ENCODE data around the gene DAP. TPM values are rescaled to one million over a fixed set of nuclear protein-coding genes. Genes with fewer than 3 reads are reported as not detected.

DAP gene
- total and polyA plus RNA-seq, 5 experiments from 2014 or later: 31.0 to 71.9 (median 42.7) TPM

DNA sequence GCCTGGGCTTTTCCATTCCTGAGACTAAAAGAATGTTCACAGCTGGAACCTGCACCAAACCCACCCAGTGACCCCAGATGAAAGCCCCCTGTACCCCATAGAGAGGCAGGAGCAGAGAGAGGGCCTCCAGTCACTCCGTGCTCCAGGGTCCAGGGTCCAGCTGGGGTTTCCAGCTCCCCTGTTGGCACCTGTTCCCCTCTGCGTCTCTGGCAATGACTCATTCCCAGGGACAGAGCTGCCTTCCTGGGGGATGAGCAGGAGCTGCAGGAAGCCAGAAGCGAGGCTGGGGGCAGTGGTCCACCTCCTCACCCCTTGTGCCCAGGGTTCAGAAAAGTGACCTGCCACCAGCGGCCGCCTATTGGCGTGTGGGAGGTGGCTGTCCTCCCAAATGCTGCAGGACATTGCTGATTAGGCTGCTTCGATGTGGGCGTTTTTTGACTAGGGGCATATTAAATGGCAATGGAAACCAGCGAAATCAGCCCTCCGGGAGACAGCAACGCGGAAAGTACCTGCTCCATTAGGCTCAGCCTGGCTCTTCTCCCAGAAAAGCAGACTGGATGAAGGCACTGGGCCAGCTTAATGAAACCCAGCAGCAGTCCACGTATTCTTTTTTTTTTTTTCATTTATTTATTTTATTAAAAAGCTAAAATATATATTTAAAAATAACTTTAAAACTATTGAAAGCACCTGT, 97.4 kb downstream of the DAP start:
- no peak overlapping the region for H3K27ac Mint-ChIP-seq
- no peaks in the 10 kb centered on the region for H3K9me3 Mint-ChIP-seq
- H3K36me3 Mint-ChIP-seq: no peaks in the 10 kb centered on the region
- POLR2A ChIA-PET: no interaction called here
- H3K4me3 Mint-ChIP-seq: no peak overlapping the region
- H3K4me1 Mint-ChIP-seq: no peaks in the 10 kb centered on the region
- H3K27me3 Mint-ChIP-seq: peaks cover 0 to 2% (median 0%) of the 10 kb centered on the region in 5 donors
- no peak for ATAC-seq
- no peak for DNase-seq

DNA sequence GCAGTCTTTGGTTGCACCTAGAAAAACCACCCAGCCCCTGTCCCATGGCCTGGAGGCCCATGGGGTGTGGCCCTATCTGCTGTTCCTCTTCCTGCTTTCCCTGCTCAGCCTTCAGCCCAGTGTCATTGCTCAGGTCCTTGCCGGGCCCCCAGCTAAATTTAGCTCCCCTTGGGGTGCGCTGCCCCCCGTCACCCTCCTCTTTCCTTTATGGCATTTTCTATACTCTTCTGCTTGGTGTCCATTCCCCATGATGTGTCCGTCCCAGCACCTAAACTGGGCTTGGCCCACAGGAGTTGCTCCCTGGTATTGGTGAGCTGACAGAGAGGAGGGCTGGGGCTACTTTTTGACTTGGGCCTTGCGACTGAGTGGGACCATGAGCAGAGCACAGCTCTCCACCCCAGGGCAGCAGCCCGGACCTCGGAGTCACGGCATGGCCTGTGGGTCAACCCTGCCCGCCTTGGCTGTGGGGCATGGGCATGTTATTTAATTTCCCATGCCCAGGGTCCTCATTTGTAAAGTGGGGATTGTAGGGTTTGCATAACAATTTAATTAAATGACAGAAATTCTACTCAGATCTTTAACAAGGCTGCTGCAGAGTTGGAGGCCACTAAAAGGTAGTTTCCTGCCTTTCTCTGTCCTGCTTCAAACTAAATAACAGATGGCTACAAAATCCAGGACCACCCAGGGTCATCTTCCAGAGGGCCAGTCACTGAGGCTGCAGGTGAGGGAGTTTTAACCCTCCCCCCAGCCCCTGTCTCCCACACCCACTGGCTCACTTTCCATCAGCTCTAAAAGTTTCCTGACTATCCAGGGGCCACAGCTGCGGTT, 98.2 kb downstream of the DAP start:
- POLR2A ChIA-PET: no interaction called here
- Mint-ChIP-seq H3K4me1 (no peaks in the 10 kb centered on the region), H3K27me3 (peaks cover 0 to 2% (median 0%) of the 10 kb centered on the region in 5 donors), H3K27ac (no peak overlapping the region), H3K9me3 (peaks cover 0 to 4% (median 0%) of the 10 kb centered on the region in 9 donors), H3K4me3 (no peak overlapping the region), H3K36me3 (no peaks in the 10 kb centered on the region)
- DNase-seq: no peak
- ATAC-seq: no peak

DNA sequence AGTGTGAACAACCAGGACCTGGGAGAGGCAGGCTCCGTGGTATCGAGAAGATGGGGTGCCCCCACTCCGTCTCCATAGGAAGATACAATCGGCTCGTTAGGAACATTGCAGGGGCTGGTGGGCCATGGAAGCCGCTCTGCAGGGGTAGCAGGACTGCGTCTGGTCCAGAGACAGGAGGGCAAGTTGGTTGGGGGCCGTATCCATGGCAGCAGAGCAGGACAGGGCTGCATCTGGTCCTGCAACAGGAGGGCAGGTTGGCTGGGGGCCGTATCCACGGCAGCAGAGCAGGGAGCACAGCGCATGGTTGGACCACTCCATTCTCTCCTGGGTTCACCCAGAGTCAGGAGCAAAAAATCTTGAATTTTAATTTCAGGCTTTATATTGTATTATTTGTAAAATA, 99.0 kb downstream of the DAP start:
- H3K27me3 Mint-ChIP-seq: peaks cover 0 to 2% (median 0%) of the 10 kb centered on the region in 5 donors
- H3K27ac Mint-ChIP-seq: no peak overlapping the region
- ATAC-seq (no peak), DNase-seq (no peak)
- no peaks in the 10 kb centered on the region for H3K36me3 Mint-ChIP-seq
- H3K4me1 Mint-ChIP-seq: no peaks in the 10 kb centered on the region
- H3K4me3 Mint-ChIP-seq: no peak overlapping the region
- POLR2A ChIA-PET: no interaction called here
- peaks cover 0 to 4% (median 0%) of the 10 kb centered on the region in 9 donors for H3K9me3 Mint-ChIP-seq

DNA sequence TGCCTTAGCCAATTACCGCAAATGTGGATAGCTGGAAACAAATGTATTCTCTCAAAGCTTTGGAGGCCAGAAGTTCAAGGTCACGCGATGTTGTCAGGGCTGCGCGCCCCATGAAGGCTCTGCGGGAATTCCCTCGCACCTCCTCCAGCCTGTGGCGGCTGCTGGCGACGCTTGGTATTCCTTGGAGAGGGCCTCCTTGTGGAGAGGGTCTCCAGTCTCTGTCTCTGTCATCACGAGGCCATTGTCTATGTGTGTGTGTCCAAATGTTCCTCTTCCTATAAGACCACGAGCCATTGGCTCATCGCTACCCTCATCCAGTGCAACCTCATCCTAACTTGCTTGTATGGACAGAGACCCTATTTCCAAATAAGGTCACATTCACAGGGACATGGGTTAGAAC, 99.6 kb downstream of the DAP start:
- ATAC-seq: no peak
- Mint-ChIP-seq H3K9me3 (peaks cover 0 to 4% (median 0%) of the 10 kb centered on the region in 9 donors), H3K27me3 (peaks cover 0 to 2% (median 0%) of the 10 kb centered on the region in 5 donors), H3K4me3 (no peak overlapping the region), H3K27ac (no peak overlapping the region), H3K4me1 (no peaks in the 10 kb centered on the region), H3K36me3 (no peaks in the 10 kb centered on the region)
- POLR2A ChIA-PET: no interaction called here
- DNase-seq: no peak

GRCh38 chr5:10660720-10661387, 100.2 kb downstream of the DAP start:
- POLR2A ChIA-PET: no interaction called here
- H3K4me1 Mint-ChIP-seq: no peaks in the 10 kb centered on the region
- DNase-seq: no peak
- peaks cover 0 to 4% (median 0%) of the 10 kb centered on the region in 9 donors for H3K9me3 Mint-ChIP-seq
- no peaks in the 10 kb centered on the region for H3K36me3 Mint-ChIP-seq
- peaks cover 0 to 2% (median 0%) of the 10 kb centered on the region in 5 donors for H3K27me3 Mint-ChIP-seq
- H3K27ac Mint-ChIP-seq: no peak overlapping the region
- H3K4me3 Mint-ChIP-seq: no peak overlapping the region
- ATAC-seq: no peak

DNA sequence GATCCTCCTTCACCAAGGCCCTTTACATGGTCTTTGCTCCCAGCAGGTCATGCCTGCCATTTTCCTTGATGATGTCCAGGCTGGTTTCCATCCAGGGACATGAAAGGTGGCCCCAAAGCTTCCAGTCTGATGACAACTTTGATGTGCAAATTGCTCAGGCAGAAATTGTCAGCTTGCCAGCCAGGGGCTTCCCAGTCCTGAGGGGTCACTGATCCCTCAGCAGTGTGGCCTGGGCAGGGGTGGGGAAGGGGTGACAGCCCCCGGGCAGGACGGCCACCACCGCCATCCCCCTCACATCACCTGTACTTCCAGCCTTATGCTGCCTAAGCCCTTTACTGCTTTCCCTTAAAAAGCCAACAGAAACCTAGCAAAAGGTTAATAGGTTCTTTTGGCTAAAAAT, 100.9 kb downstream of the DAP start:
- Mint-ChIP-seq H3K27me3 (peaks cover 0 to 2% (median 0%) of the 10 kb centered on the region in 5 donors), H3K36me3 (no peaks in the 10 kb centered on the region), H3K27ac (no peak overlapping the region), H3K9me3 (peaks cover 0 to 4% (median 0%) of the 10 kb centered on the region in 9 donors), H3K4me1 (no peaks in the 10 kb centered on the region), H3K4me3 (no peak overlapping the region)
- POLR2A ChIA-PET: no interaction called here
- ATAC-seq (no peak), DNase-seq (no peak)

- ATAC-seq (no peak), DNase-seq (no peak)
- H3K27me3 Mint-ChIP-seq: peaks cover 0 to 2% (median 0%) of the 10 kb centered on the region in 5 donors
- POLR2A ChIA-PET: no interaction called here
- H3K36me3 Mint-ChIP-seq: no peaks in the 10 kb centered on the region
- H3K27ac Mint-ChIP-seq: no peak overlapping the region
- no peaks in the 10 kb centered on the region for H3K4me1 Mint-ChIP-seq
- H3K9me3 Mint-ChIP-seq: peaks cover 0 to 4% (median 0%) of the 10 kb centered on the region in 9 donors
- no peak overlapping the region for H3K4me3 Mint-ChIP-seq
Measured at GRCh38 chr5:10658265-10658664, 102.8 kb downstream of the DAP start.

GRCh38 chr5:10655972-10656830, 104.8 kb downstream of the DAP start:
- POLR2A ChIA-PET: no interaction called here
- peaks cover 0 to 4% (median 0%) of the 10 kb centered on the region in 9 donors for H3K9me3 Mint-ChIP-seq

GRCh38 chr5:10655161-10655971, 105.7 kb downstream of the DAP start:
- POLR2A ChIA-PET: no interaction called here
- DNase-seq: no peak
- ATAC-seq: no peak
- Mint-ChIP-seq H3K27me3 (peaks cover 0 to 2% (median 0%) of the 10 kb centered on the region in 5 donors), H3K27ac (no peak overlapping the region), H3K4me3 (no peak overlapping the region), H3K9me3 (peaks cover 0 to 4% (median 0%) of the 10 kb centered on the region in 9 donors), H3K4me1 (no peaks in the 10 kb centered on the region), H3K36me3 (no peaks in the 10 kb centered on the region)

More at GRCh38 chr5:10655972-10656830, 104.8 kb downstream of the DAP start:
- ATAC-seq (no peak), DNase-seq (no peak)
- Mint-ChIP-seq H3K4me3 (no peak overlapping the region), H3K4me1 (no peaks in the 10 kb centered on the region), H3K36me3 (no peaks in the 10 kb centered on the region), H3K27me3 (peaks cover 0 to 2% (median 0%) of the 10 kb centered on the region in 5 donors), H3K27ac (no peak overlapping the region)

DNA sequence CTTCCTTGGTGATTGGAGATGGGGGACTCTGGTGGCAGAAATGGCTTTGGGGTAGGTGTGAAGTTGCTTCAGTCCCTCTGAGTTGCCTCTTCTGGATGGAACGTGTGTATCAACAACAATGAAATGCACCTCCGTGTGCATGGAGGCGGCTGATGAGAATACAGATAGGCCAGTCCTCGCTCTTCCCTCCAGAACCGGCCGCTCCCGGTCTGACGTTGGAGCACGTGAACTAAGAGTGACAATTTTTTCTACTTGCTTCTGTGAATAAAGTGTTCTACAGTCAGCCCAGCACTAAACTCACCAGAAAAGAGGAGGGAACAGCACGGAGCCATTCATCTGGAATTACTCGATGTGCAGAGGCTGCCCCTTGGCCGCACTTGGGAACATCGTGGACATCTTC, 106.5 kb downstream of the DAP start:
- Mint-ChIP-seq H3K4me3 (no peak overlapping the region), H3K27me3 (no peaks in the 10 kb centered on the region), H3K36me3 (no peaks in the 10 kb centered on the region), H3K4me1 (no peaks in the 10 kb centered on the region), H3K27ac (no peak overlapping the region), H3K9me3 (peaks cover 0 to 4% (median 0%) of the 10 kb centered on the region in 9 donors)
- ATAC-seq (no peak), DNase-seq (no peak)
- POLR2A ChIA-PET: no interaction called here

GRCh38 chr5:10653751-10654400, 107.2 kb downstream of the DAP start:
- no peaks in the 10 kb centered on the region for H3K36me3 Mint-ChIP-seq

More at GRCh38 chr5:10653751-10654400, 107.2 kb downstream of the DAP start:
- ATAC-seq (no peak), DNase-seq (no peak)
- POLR2A ChIA-PET: no interaction called here
- no peak overlapping the region for H3K4me3 Mint-ChIP-seq
- H3K27me3 Mint-ChIP-seq: no peaks in the 10 kb centered on the region
- peaks cover 0 to 4% (median 0%) of the 10 kb centered on the region in 9 donors for H3K9me3 Mint-ChIP-seq
- H3K4me1 Mint-ChIP-seq: no peaks in the 10 kb centered on the region
- no peak overlapping the region for H3K27ac Mint-ChIP-seq

All from naive thymus-derived CD8-positive, alpha-beta T cell (primary cell).